HepG2 (cell line): ENCODE measurements around the gene RSAD1. TPM values are rescaled to one million over a fixed set of nuclear protein-coding genes. Genes with fewer than 3 reads are reported as not detected.

ENCODE experiments used
- ATAC-seq: fragments of 200-7000 bp; cut with Tn5 transposase; 3 replicates; pipeline ENCODE4 v1.9.1; 2020; ENCODE audit warnings: mild to moderate bottlenecking, moderate library complexity
- BruUV-seq: library from RNA; stranded (reverse); fragments of 400-500 nt; replicated peaks from 2 replicates; lab custom pipeline; 2021; lab: Mats Ljungman, UMichigan
- CTCF ChIA-PET: fragments of 300-600 bp; formaldehyde crosslinking; extraction: SDS; loops from one replicate; lab custom pipeline; 2021; ENCODE audit warnings: low total read pairs, inconsistent platforms, low intra/inter-chr PET ratio; lab: Yijun Ruan, JAX
- POLR2A ChIA-PET: fragments of 350-600 bp; sonication (Branson Sonifier 250); formaldehyde crosslinking; loops from one replicate; lab custom pipeline; 2020; ENCODE audit warnings: antibody characterized with exemption, inconsistent platforms; lab: Yijun Ruan, JAX
- DNase-seq: peaks from one replicate; pipeline ENCODE4 v3.0.0-alpha.2; 2015; ENCODE audit warnings: low spot score
- FAIRE-seq: peaks from 3 replicates; lab custom pipeline; 2011; peaks lifted over from hg19 to GRCh38; lab: Jason Lieb, UNC
- H2AFZ ChIP-seq: one replicate; pipeline ENCODE4 v1.6.1; 2011; ENCODE audit warnings: low read length, inconsistent platforms
- H3K27ac ChIP-seq: fragments of 300-600 bp; 3 replicates; pipeline ENCODE4 v1.8.0; 2011; ENCODE audit warnings: mixed run types, mild to moderate bottlenecking, mixed read lengths, low read length, inconsistent platforms; ENCODE audit not compliant: insufficient read depth; ENCODE audit errors: extremely low read length
- H3K27me3 ChIP-seq, 2 experiments: fragments of 200-600 bp in 1 of 2; 2 replicates in 1 of 2; 3 replicates in 1 of 2; pipeline versions ENCODE4 v1.6.0 to v1.8.0; 2011; ENCODE audit warnings: low read length in 2 of 2, mild to moderate bottlenecking in 2 of 2, moderate library complexity in 2 of 2, inconsistent platforms in 1 of 2; ENCODE audit not compliant: insufficient read depth in 2 of 2, control insufficient read depth in 1 of 2
- H3K36me3 ChIP-seq, 2 experiments: fragments of 200-600 bp in 1 of 2; replicated peaks in 1 of 2; 2 replicates in 1 of 2; 3 replicates in 1 of 2; pipeline versions ENCODE4 v1.5.1 to v1.8.0; 2011; ENCODE audit warnings: low read length in 2 of 2, inconsistent platforms in 1 of 2; ENCODE audit not compliant: insufficient read depth in 2 of 2, control insufficient read depth in 1 of 2
- H3K4me1 ChIP-seq: 2 replicates; pipeline ENCODE4 v1.5.1; 2012; ENCODE audit warnings: low read length, inconsistent platforms; ENCODE audit not compliant: insufficient read depth
- H3K4me2 ChIP-seq: 2 replicates; pipeline ENCODE4 v1.6.0; 2011; ENCODE audit warnings: low read depth, low read length, inconsistent platforms
- H3K4me3 ChIP-seq, 3 experiments: fragments of 200-600 bp in 1 of 3; sonication (generic), shearing (Covaris generic) in 1 of 3; replicated peaks in 1 of 3; 2 replicates each; pipeline ENCODE4 v1.5.1; 2011 to 2016; ENCODE audit warnings: low read length in 3 of 3, inconsistent platforms in 2 of 3, low read depth in 2 of 3, mild to moderate bottlenecking in 2 of 3, control low read depth in 1 of 3, mixed read lengths in 1 of 3; ENCODE audit not compliant: insufficient read depth in 1 of 3
- H3K79me2 ChIP-seq: one replicate; pipeline ENCODE4 v1.6.1; 2011; ENCODE audit warnings: low read length, inconsistent platforms; ENCODE audit not compliant: insufficient read depth
- H3K9ac ChIP-seq: 2 replicates; pipeline ENCODE4 v1.6.0; 2011; ENCODE audit warnings: mild to moderate bottlenecking, low read depth, low read length, inconsistent platforms; ENCODE audit not compliant: insufficient read depth
- H3K9me3 ChIP-seq: 2 replicates; pipeline ENCODE4 v1.5.1; 2012; ENCODE audit warnings: mild to moderate bottlenecking, low read length
- H4K20me1 ChIP-seq: 2 replicates; pipeline ENCODE4 v1.6.0; 2011; ENCODE audit warnings: inconsistent platforms, mild to moderate bottlenecking, low read length, moderate library complexity; ENCODE audit not compliant: insufficient read depth
- CEBPB ChIP-seq: IDR thresholded peaks from 2 replicates; pipeline ENCODE4 v1.6.1; 2011; ENCODE audit warnings: low read depth, low read length, improper control_type of control experiment, borderline replicate concordance
- FOXA1 ChIP-seq, 2 experiments: fragments of 450-650 bp in 1 of 2; sonication (generic) in 1 of 2; formaldehyde crosslinking in 1 of 2; IDR thresholded peaks; 2 replicates each; pipeline versions ENCODE4 v1.4.0 to v1.6.1; 2016 to 2020; ENCODE audit warnings: missing genetic modification reagents in 1 of 2
- MED13 ChIP-seq: sonication (generic); formaldehyde crosslinking; IDR thresholded peaks from 2 replicates; pipeline ENCODE4 v1.5.0; 2020; ENCODE audit warnings: missing genetic modification reagents
- MLXIP ChIP-seq: sonication (generic); formaldehyde crosslinking; IDR thresholded peaks from 2 replicates; pipeline ENCODE4 v1.9.0; 2021; ENCODE audit warnings: missing genetic modification reagents, borderline replicate concordance
- MTA3 ChIP-seq: sonication (generic); formaldehyde crosslinking; IDR thresholded peaks from 2 replicates; pipeline ENCODE4 v1.4.0; 2020; ENCODE audit warnings: missing genetic modification reagents
- SRSF4 ChIP-seq: fragments of 200-400 bp; formaldehyde crosslinking; IDR thresholded peaks from one replicate; pipeline ENCODE4 v1.6.1; 2018; ENCODE audit warnings: mild to moderate bottlenecking, low read depth, low read length, moderate library complexity; ENCODE audit not compliant: poor library complexity, severe bottlenecking
- ZBTB3 ChIP-seq: sonication (generic); formaldehyde crosslinking; IDR thresholded peaks from 2 replicates; pipeline ENCODE4 v1.4.0; 2020; ENCODE audit warnings: low read depth, mild to moderate bottlenecking, moderate library complexity, missing genetic modification reagents, borderline replicate concordance
- ZBTB38 ChIP-seq: sonication (generic); formaldehyde crosslinking; IDR thresholded peaks from 2 replicates; pipeline ENCODE4 v1.5.1; 2020; ENCODE audit warnings: mild to moderate bottlenecking, missing genetic modification reagents
- ZNF10 ChIP-seq: sonication (generic); formaldehyde crosslinking; IDR thresholded peaks from 2 replicates; pipeline ENCODE4 v1.4.0; 2020; ENCODE audit warnings: mild to moderate bottlenecking, low read depth, missing genetic modification reagents, borderline replicate concordance
- ZNF275 ChIP-seq: sonication (generic); formaldehyde crosslinking; IDR thresholded peaks from 2 replicates; pipeline ENCODE4 v1.8.0; 2022; ENCODE audit warnings: missing genetic modification reagents, mild to moderate bottlenecking, inconsistent platforms, borderline replicate concordance
- WGBS: methylation state at CpG from one replicate; pipeline ENCODE4 v1.1.6; 2017; ENCODE audit warnings: low lambda C conversion rate; 5-methylcytosine and 5-hydroxymethylcytosine counted together
- in situ Hi-C: cut with HindIII; loops from 2 replicates; pipeline ENCODE4 v1.10.0; 2017; ENCODE audit warnings: low pct_unique_long_range_greater_than_20kb; ENCODE audit not compliant: extremely low pct_ligation_motif_present
- intact Hi-C: fragments of 100-400 bp; cut with micrococcal nuclease; formaldehyde crosslinking; loops from one replicate; pipeline ENCODE4 v1.10.0; 2022; ENCODE audit not compliant: unreplicated experiment
- polyA plus RNA-seq, 8 experiments: library from polyadenylated mRNA; depleted of rRNA in 3 of 8; stranded (reverse) in 7 of 8; unstranded in 1 of 8; fragments of >200 nt; fragmentation: Illumina TruSeq in 4 of 8; extraction: Trizol in 4 of 8; gene quantifications; 2 replicates each; pipeline versions ENCODE4 v1.2.1 to v1.2.3, GENCODE V29; 2011 to 2016; ENCODE audit warnings: low read depth in 4 of 8, missing spikeins in 1 of 8, mixed read lengths in 1 of 8; ENCODE audit not compliant: insufficient read depth in 1 of 8
- total RNA-seq, 5 experiments: library from RNA; depleted of rRNA; stranded (reverse); fragments of >200 nt; fragmentation: Illumina TruSeq; extraction: Trizol; gene quantifications; 2 replicates each; pipeline ENCODE4 v1.2.3, GENCODE V29; 2016; ENCODE audit warnings: low read depth in 1 of 5

Gene RSAD1
- total and polyA plus RNA-seq, 2 of the 13 experiments (the other 11 are each of a cell fraction or from before 2014, with no cell fraction given), result 22.7 to 27.7 TPM

DNA sequence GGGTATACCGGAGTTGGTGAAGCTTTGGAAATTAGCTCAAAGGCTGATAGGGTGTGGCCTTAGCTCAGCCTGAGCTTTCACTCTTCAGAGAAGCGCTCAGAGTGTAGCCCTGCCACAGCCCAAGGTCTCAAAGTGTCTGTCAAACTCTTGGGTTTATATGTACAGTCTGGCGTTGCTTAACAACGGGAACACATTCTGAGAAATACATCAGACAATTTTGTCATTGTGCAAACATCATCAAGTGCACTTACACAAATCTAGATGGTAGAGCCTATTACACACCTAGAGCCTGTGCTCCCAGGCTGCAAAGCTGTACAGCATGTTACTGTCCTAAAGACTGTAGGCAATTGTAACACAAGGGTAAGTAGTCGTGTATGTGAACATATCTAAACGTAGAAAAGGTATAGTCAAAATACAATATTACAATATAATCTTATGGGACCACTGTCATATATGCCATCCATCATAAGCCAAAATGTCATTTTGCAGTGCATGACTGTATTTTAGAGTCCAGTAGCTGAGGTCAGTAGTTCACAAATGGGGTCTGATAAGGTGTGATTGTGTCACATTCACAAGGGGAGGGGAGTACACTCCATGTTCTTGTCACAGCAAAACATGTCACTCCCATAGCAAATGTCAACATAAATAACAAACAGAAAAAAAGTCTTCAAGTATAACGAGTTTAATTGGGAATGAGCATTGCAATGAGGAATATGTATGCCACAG is 30.6 kb upstream of the RSAD1 start:
- H3K79me2 ChIP-seq, result peaks cover 7% of the 10 kb centered on the region
- H3K4me1 ChIP-seq, result peaks cover 34% of the 10 kb centered on the region
- no peak overlapping the region for H3K4me3 ChIP-seq
- WGBS, result 74% methylated on average over 7 of the region's 7 CpGs
- in situ Hi-C loops, result no loop called here
- no peak overlapping the region for H3K4me2 ChIP-seq
- H3K27ac ChIP-seq, result peak overlapping the region; percentile 30
- no peaks in the 10 kb centered on the region for H4K20me1 ChIP-seq
- H3K36me3 ChIP-seq, result peaks cover 1 to 3% of the 10 kb centered on the region in 2 experiments; a peak in 1 of 5 replicates
- DNase-seq (peak; percentile 62), ATAC-seq (peak; percentile 85), FAIRE-seq (no peak)
- no peak overlapping the region for H3K9ac ChIP-seq
- H2AFZ ChIP-seq, result no peak overlapping the region
- no peaks in the 10 kb centered on the region for H3K27me3 ChIP-seq
- TF ChIP-seq SRSF4, result no peak
- TF ChIP-seq CEBPB, result peak; percentile 58; the same call in 1 of the 2 replicates
- no peak for TF ChIP-seq FOXA1 (IDR thresholded peaks at IDR 0.05)
- TF ChIP-seq FOXA1 (CRISPR knock-in tag; IDR thresholded peaks at IDR 0.05), result 0 out of 2 replicates have a peak, but pooled peaks have one; percentile 10
- ChIA-PET POLR2A (interaction anchor here (1.0 to 1.1 kb wide), 2 partner anchors 11 to 16 kb away, joined by 3 read pairs; no protein-coding TSS in a partner anchor), CTCF (no interaction called here)
- intact Hi-C loops, result no loop called here
- no peaks in the 10 kb centered on the region for H3K9me3 ChIP-seq
- no TSS peak for BruUV-seq

- no peaks in the 10 kb centered on the region for H3K9me3 ChIP-seq
- peaks cover 28% of the 10 kb centered on the region for H3K4me1 ChIP-seq
- BruUV-seq, result no TSS peak
- in situ Hi-C loops, result no loop called here
- intact Hi-C loops, result no loop called here
- peaks cover 1 to 3% of the 10 kb centered on the region in 2 experiments; a peak in 1 of 5 replicates for H3K36me3 ChIP-seq
- peaks cover 7% of the 10 kb centered on the region for H3K79me2 ChIP-seq
- ChIA-PET POLR2A (no interaction called here), CTCF (no interaction called here)
- H3K9ac ChIP-seq, result no peak overlapping the region
- peak overlapping the region; percentile 30 for H3K27ac ChIP-seq
- H2AFZ ChIP-seq, result no peak overlapping the region
- TF ChIP-seq MED13 (no peak), ZNF275 (CRISPR knock-in tag) (no peak), ZBTB3 (CRISPR knock-in tag) (no peak), MLXIP (no peak), ZNF10 (CRISPR knock-in tag) (no peak), MTA3 (CRISPR knock-in tag) (no peak), ZBTB38 (CRISPR knock-in tag) (no peak)
- FAIRE-seq, result no peak
- no peak for ATAC-seq
- 95% methylated on average over 2 of the region's 2 CpGs for WGBS
- no peak overlapping the region for H3K4me2 ChIP-seq
- H4K20me1 ChIP-seq, result no peaks in the 10 kb centered on the region
- DNase-seq, result no peak
- no peak overlapping the region for H3K4me3 ChIP-seq
- H3K27me3 ChIP-seq, result no peaks in the 10 kb centered on the region
Measured at GRCh38 chr17:50448643-50449042, 30.0 kb upstream of the RSAD1 start.
